ENCODE measurements around the gene WEE1.
"Not testable (repeated sequence)": the region's sequence is repeated elsewhere in the genome, so short reads cannot be mapped to it uniquely, and the experiment has no call there.

WEE1 gene

DNA sequence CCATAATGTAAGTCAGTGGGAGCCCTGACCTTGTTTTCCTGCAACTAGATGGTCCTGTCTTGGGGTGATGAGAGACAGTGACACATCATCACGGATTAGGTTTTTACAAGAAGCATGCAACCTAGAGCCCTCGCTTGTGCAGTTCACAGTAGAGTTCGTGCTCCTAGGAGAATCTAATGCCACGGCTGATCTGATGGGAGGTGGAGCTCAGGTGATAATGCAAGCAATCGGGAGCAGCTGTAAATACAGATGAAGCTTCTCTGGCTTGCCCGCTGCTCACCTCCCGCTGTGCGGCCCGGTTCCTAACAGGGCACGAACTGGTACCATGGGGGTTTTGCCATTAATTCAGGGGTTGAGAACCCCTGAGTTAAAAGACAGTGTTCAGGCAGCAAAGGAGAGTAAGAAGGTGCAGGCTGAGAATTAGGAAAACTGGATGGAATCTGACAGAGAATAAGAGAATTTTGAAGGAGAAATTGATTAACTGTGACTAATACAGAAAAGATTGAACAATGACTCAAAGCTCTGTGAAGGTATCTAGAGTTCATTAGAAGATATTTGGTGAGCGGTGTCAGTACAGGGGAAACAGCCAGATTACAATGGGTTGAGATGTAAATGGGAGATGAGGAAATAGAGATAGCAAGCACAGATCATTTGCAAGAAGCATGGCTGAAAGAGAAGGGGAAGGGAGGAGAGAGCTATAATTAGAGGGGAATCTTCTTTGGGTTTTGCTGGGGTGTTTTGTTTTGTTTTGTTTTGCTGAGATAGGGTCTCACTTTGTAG is 21.0 kb downstream of the WEE1 start:
- in situ Hi-C loops (cut with HindIII; ENCODE audit: low sequenced_read_pairs), result no loop called here

DNA sequence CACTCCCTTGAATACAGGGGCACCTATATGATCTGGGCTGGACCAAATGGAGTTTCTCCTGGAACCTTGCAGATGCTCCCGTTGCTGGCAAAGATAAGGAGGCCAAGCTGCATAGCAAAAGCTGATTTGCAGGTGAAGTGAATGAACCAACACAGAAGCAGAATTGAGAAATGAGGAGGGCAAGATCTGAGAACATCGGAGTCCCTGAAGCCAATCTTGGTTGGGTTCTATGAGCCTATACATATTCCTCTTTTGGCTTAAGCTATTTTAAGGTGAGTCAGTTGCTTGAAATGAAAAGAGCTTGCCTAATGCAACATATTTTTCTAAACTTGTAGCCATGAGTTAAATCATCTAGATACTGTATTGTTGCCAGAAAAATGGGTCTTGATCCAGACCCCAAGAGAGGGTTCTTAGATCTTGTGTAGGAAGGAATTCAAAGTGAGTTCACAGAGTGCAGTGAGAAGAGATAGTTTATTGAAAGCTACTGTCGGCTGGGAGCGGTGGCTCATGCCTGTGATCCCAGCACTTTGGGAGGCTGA is 23.5 kb downstream of the WEE1 start:
- in situ Hi-C loops (cut with HindIII; ENCODE audit: low sequenced_read_pairs), result no loop called here

DNA sequence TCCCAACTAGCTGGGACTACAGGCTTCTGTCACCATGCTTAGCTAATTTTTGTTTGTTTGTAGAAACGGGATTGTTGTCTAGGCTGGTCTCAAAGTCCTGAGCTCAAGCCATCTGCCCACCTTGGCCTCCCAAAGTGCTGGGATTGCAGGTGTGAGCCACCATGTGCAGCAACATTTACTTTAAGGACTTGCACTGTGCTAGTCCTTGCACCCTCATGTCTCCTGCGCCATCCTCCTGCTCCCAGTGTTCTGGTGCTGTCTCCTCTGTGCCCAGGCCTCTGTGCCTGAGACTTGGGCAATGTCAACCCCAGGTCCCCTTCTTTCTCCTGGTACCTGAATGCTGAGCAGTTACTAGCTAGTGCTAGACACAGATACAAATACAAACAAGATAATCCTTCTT is 26.7 kb downstream of the WEE1 start:
- in situ Hi-C loops (cut with HindIII; ENCODE audit: low sequenced_read_pairs), result no loop called here

DNA sequence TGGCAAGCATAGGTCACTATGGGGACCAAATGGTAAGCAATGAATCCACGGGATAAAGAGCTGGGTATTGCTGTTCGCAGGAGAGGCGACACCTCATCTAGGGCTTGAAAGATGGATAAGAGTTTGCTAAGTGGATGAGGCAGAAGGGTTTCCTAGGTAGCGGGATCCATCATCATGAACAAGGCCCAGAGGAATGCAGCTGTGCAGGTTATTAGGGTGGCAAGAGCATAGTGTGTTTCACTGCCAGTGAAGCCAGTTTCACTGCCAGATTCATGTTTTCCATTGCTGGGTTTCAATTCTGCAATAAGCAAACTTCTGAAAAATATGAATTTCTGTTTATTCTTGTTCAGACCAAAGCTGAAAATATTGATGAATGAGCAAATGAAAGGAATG is 27.2 kb downstream of the WEE1 start:
- in situ Hi-C loops (cut with HindIII; ENCODE audit: low sequenced_read_pairs), result no loop called here

DNA sequence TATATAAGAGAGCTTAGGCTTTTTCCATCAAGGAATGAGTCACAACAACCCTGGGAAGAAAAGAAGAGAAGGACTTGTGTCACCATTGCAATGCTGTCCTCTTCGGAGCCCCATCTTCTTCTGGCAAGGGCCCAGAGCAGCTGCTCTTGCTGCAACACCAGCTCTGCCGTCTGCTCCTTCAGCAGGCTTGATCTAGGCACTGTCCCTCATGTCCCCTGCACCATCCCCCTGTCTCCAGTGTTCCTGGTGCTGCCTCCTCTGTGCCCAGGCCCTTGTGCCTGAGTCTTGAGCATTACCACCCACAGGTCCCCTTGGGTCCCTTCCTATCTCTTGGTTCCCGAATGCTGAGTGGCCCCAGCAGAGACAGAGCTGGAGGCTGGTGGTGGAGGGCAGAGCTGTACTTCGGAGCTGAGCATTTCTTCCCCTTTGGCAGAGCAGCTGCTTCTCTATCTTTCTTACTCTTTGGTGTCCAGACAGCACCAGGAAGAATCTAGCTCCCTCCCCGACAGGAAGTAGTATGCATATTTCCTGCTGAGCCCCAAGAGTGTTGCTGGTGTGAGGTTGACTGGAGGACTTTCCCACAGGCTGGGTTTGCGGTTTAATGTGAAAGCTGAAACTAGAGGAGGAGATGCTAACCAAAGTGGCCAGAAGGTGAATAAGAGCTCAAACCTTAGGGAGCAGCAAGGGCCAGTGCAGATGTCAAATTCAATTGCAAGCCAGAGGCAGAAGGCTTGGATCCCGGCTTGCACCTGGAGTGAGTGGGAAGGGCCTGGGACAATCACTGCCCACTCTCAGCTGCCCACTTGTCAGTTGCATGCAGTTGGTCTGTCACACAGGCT is 27.8 kb downstream of the WEE1 start:
- in situ Hi-C loops (cut with HindIII; ENCODE audit: low sequenced_read_pairs), result no loop called here

DNA sequence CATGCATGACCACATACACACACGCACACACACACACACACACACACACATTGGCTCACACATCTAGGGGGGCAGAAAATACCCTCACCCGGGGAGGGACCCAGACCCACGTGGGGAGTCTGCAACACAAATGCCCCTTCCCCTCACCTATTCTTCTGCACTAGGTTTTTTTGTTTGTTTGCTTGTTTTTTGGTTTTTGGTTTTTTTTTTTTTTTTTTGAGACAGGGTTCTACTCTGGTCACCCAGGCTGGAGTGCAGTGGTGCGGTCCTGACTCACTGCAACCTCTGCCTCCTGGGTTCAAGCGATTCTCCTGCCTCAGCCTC is 28.4 kb downstream of the WEE1 start:
- in situ Hi-C loops (cut with HindIII; ENCODE audit: low sequenced_read_pairs), result no loop called here

DNA sequence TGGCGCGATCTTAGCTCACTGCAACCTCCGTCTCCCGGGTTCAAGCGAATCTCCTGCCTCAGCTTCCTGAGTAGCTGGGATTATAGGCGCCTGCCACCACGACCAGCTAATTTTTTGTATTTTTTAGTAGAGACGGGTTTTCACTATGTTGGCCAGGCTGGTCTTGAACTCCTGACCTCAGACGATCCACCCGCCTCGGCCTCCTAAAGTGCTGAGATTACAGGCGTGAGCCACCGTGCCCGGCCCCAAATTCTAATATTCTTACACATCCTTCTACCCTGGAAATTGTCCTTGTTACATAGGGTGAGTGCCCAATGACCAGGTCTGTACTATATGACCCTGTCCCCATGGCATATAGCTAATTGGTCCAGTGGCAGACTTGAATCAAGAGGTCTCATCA is 29.7 kb downstream of the WEE1 start:
- in situ Hi-C loops (cut with HindIII; ENCODE audit: low sequenced_read_pairs), result not testable (repeated sequence)

DNA sequence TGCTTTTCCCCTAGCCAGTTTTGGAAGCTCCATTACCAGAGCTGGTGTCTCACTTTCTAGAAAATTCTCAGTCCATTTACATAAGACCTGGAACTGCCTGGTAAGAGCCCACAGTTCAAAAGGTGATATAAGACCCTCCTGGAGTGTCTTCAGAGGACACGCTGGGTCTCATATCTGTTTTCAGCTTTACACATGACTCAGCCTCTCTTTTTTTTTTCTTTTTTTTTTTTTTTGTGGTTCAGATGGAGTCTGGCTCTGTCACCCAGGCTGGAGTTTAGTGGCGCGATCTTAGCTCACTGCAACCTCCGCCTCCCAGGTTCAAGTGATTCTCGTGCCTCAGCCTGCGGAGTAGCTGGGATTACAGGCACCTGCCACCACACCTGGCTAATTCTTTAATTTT is 30.7 kb downstream of the WEE1 start:
- in situ Hi-C loops (cut with HindIII; ENCODE audit: low sequenced_read_pairs), result no loop called here

DNA sequence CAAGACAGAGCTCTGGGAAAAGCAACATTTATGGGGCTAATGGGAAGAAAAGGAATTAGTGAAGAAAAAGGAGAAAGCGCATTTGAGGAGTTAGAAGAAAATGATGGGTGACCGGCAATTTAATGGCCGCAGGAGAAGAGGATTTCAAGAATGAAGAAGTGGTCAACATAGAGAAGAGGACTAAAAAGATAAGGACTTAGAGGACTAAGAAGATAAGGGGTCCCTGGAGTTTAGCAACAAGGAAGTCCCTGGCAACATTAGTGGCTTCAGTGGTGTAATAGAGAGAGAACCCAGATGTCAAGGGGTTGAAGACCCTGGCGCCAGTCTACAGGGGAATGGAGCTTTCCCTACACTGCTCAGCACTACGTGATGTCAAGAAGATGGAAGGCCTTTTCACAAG is 32.3 kb downstream of the WEE1 start:
- in situ Hi-C loops (cut with HindIII; ENCODE audit: low sequenced_read_pairs), result no loop called here

- in situ Hi-C loops (cut with HindIII; ENCODE audit: low sequenced_read_pairs), result no loop called here
Measured at GRCh38 chr11:9606809-9607510, 33.5 kb downstream of the WEE1 start.

GRCh38 chr11:9607511-9607899 is 34.0 kb downstream of the WEE1 start:
- in situ Hi-C loops (cut with HindIII; ENCODE audit: low sequenced_read_pairs), result no loop called here

GRCh38 chr11:9609002-9609759 is 35.7 kb downstream of the WEE1 start:
- in situ Hi-C loops (cut with HindIII; ENCODE audit: low sequenced_read_pairs), result no loop called here

GRCh38 chr11:9609841-9610240 is 36.4 kb downstream of the WEE1 start:
- in situ Hi-C loops (cut with HindIII; ENCODE audit: low sequenced_read_pairs), result no loop called here

- in situ Hi-C loops (cut with HindIII; ENCODE audit: low sequenced_read_pairs), result no loop called here
Measured at GRCh38 chr11:9613118-9613829, 39.8 kb downstream of the WEE1 start.

DNA sequence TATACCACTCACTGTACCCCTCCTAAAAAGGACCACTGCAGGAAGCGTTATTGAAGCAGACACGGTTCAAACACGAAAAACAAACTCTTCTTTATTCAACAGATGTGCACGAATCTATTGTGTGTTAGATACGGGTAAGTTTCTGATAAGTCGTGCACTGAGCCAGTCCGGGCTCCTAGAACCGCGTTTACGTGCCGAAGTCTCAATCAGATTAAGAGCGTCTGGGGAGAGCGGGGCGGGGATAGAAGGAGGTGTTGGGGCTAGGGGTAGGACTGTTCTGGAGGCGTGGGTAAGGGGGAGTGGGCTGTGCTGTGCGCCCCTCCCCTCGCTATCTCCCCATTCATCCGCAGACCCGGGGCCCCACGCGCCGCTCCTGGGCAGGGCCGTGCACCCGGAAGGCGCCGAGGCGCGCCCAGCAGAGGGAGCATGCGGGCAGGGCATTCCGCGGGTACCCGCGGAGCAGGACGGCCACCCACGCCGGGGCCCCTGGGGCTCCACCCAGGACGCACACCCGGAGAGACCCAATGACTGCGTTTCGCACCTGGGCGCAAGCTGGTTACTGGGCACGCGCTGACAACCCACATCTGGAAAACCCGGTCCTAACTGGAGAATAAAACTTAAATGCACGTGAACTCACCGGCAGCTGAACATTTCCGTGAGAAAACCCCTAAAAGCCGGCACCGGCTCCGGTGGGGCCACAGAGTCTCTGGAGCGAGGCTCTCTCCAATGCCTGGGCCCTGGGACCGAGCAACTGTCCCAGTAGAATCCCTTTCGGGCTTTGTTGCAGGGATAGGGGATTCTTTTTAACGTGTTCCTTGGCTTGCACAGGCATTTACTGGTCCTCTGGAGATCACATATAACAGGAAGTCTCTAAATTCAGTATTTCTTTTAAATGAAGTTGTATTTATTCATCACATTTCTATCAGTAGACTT is 40.6 kb downstream of the WEE1 start:
- in situ Hi-C loops (cut with HindIII; ENCODE audit: low sequenced_read_pairs), result no loop called here

GRCh38 chr11:9615031-9615451 is 41.6 kb downstream of the WEE1 start:
- in situ Hi-C loops (cut with HindIII; ENCODE audit: low sequenced_read_pairs), result no loop called here

GRCh38 chr11:9616042-9616675 is 42.7 kb downstream of the WEE1 start:
- in situ Hi-C loops (cut with HindIII; ENCODE audit: low sequenced_read_pairs), result no loop called here

- in situ Hi-C loops (cut with HindIII; ENCODE audit: low sequenced_read_pairs), result no loop called here
Measured at GRCh38 chr11:9616858-9617257, 43.4 kb downstream of the WEE1 start.

DNA sequence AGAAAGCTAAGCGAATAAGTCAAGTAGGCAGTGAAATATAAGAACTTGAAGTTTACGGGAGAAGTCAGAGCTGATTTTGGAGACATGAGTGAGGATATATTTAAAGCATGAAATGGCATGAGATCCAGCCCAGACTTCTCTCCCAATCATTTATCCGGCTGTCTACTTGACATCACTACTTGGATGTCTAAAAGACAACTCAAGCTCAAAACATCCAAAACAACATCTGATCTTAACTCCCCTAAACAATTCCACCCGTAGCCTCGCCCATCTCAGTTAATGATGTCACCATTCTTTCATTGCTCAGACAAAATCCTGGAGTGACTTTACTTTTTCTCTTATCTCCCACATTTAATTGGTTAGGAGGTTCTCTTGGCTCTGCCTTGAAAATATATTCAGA is 44.5 kb downstream of the WEE1 start:
- in situ Hi-C loops (cut with HindIII; ENCODE audit: low sequenced_read_pairs), result no loop called here
